Measurements from ENCODE around the gene CACNA1I.

- TF ChIP-seq, protein P1, sequence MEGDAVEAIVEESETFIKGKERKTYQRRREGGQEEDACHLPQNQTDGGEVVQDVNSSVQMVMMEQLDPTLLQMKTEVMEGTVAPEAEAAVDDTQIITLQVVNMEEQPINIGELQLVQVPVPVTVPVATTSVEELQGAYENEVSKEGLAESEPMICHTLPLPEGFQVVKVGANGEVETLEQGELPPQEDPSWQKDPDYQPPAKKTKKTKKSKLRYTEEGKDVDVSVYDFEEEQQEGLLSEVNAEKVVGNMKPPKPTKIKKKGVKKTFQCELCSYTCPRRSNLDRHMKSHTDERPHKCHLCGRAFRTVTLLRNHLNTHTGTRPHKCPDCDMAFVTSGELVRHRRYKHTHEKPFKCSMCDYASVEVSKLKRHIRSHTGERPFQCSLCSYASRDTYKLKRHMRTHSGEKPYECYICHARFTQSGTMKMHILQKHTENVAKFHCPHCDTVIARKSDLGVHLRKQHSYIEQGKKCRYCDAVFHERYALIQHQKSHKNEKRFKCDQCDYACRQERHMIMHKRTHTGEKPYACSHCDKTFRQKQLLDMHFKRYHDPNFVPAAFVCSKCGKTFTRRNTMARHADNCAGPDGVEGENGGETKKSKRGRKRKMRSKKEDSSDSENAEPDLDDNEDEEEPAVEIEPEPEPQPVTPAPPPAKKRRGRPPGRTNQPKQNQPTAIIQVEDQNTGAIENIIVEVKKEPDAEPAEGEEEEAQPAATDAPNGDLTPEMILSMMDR (conservative IDR thresholded peaks at IDR 0.05) = no peak
- TF ChIP-seq ZFX (IDR thresholded peaks at IDR 0.05) = no peak
These were observed 101.4 kb downstream of the CACNA1I start for GRCh38 chr22:39671936-39672335.
